ENCODE measurements around the gene SANBR.
"Not testable (repeated sequence)": the region's sequence is repeated elsewhere in the genome, so short reads cannot be mapped to it uniquely, and the experiment has no call there.

The SANBR gene

GRCh38 chr2:61065714-61066709 is at the start of gene SANBR:
TSS of gene SANBR (plus strand) at chr2:61065871. CDS start at chr2:61070351, 4,480 bp downstream.
- peak; percentile 86 for DNase-seq

- no peak for DNase-seq
Observed at GRCh38 chr2:61015976-61016375, 49.7 kb upstream of the SANBR start.

- no peak for DNase-seq
Observed at GRCh38 chr2:61016392-61017002, 49.2 kb upstream of the SANBR start.

GRCh38 chr2:61017003-61017555 is 48.6 kb upstream of the SANBR start:
- DNase-seq: peak; percentile 74

- DNase-seq: peak; percentile 45
Observed at GRCh38 chr2:61017556-61018317, 47.9 kb upstream of the SANBR start, which contains the start of the genes PEX13 and PUS10. TSS of gene PEX13 (plus strand) at chr2:61017720. CDS start at chr2:61017760, 40 bp downstream. TSS of gene PUS10 (minus strand) at chr2:61018255. CDS start at chr2:61011890, 6,365 bp downstream.

- DNase-seq: no peak
Observed at GRCh38 chr2:61018318-61018755, 47.3 kb upstream of the SANBR start.

GRCh38 chr2:61018798-61019197 is 46.9 kb upstream of the SANBR start:
- no peak for DNase-seq

- DNase-seq: no peak
Observed at GRCh38 chr2:61021228-61021660, 44.4 kb upstream of the SANBR start.

GRCh38 chr2:61023670-61024069 is 42.0 kb upstream of the SANBR start:
- no peak for DNase-seq

- no peak for DNase-seq
Observed at GRCh38 chr2:61029533-61029932, 36.1 kb upstream of the SANBR start.

- not testable (repeated sequence) for DNase-seq
Observed at GRCh38 chr2:61034592-61034991, 31.1 kb upstream of the SANBR start.

GRCh38 chr2:61036643-61037042 is 29.0 kb upstream of the SANBR start:
- not testable (repeated sequence) for DNase-seq

- no peak for DNase-seq
Observed at GRCh38 chr2:61042807-61043206, 22.9 kb upstream of the SANBR start.

- DNase-seq: peak; percentile 1
Observed at GRCh38 chr2:61044636-61045035, 21.0 kb upstream of the SANBR start.

- DNase-seq: no peak
Observed at GRCh38 chr2:61045226-61045625, 20.4 kb upstream of the SANBR start.

- DNase-seq: no peak
Observed at GRCh38 chr2:61045999-61046398, 19.7 kb upstream of the SANBR start.

- DNase-seq: no peak
Observed at GRCh38 chr2:61055557-61055956, 10.1 kb upstream of the SANBR start.

- no peak for DNase-seq
Observed at GRCh38 chr2:61057562-61057961, 8.1 kb upstream of the SANBR start.

GRCh38 chr2:61059382-61059781 is 6.3 kb upstream of the SANBR start:
- no peak for DNase-seq

- no peak for DNase-seq
Observed at GRCh38 chr2:61074100-61074499, 8.4 kb downstream of the SANBR start.

GRCh38 chr2:61085883-61086282 is 20.2 kb downstream of the SANBR start:
- DNase-seq: no peak

GRCh38 chr2:61089797-61090196 is 24.1 kb downstream of the SANBR start:
- DNase-seq: no peak
